NCI-H82 (cell line): Measurements from ENCODE around the gene LILRB5.
A peak's percentile ranks its signal among the peaks of the same experiment; 100 is the strongest.
"Not testable (repeated sequence)": the region's sequence is repeated elsewhere in the genome, so short reads cannot be mapped to it uniquely, and the experiment has no call there.

Experiments
- DNase-seq: peaks from one replicate; lab custom pipeline; 2025; lab: John Stamatoyannopoulos, UW

The LILRB5 gene

DNA sequence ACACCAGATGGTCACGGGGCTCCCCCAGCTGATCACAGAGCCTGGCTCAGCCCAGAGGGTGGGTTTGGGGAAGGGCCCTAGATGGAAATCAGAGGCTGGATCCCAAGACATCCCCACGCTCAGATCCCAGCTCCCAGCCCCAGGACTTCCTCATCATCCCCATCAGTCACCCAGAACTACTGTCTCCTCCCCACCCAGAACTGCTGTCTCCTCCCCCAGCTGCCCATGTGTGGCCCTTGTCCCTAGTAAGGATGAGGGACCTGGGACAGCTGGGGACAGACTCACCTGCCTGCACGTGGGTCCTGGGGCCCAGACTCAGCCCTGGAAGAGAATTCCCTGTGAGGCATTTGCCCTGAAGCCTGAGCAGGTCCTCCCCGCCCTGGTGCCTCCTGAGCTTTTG, 14.8 kb downstream of the LILRB5 start:
- not testable (repeated sequence) for DNase-seq

DNA sequence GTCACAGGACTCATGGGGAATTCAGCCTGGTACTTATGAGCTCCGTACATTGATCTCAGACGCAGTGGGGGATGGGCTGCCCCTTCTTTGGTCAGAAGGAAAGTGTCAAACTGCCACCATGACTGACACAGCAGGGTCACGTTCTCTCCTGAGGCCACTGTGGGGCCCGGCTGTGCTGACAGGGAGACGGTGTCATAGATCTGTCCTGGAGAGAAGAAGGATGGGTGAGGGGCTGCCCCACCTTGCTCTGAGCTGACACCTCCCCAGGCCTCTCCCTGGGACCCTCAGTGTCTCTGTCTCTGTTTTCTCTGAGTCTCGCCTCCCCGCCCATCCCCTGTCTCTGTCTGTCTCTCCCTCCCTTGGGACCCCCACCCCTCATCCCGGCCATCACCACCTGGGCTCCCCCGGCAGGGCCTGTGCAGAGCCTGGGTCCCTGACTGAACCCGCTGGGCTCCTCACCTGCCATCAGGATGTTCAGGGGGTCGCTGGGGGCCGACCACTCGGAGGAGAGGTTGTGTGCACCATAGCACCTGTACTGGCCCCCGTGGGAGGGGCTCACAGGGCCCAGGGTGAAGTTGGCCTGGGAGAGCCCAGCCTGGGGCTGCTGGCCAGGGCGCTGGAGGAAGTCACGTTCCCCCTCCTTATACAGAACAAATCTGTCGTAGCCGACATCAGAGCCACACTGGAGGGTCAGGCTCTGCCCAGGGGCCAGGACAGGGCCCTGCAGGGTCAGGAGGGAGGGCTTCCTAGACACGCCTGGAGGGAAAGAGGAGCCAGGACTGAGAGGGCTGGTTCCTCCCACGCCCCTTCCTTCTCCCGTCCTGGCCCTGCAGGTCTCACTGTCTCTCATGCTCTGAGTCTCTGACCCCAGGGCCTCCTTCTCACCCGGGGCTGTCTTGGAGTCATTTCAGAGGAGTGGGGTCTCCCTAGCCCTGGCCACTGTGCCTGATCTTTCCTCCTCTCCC, 16.4 kb downstream of the LILRB5 start:
- DNase-seq = not testable (repeated sequence)

DNA sequence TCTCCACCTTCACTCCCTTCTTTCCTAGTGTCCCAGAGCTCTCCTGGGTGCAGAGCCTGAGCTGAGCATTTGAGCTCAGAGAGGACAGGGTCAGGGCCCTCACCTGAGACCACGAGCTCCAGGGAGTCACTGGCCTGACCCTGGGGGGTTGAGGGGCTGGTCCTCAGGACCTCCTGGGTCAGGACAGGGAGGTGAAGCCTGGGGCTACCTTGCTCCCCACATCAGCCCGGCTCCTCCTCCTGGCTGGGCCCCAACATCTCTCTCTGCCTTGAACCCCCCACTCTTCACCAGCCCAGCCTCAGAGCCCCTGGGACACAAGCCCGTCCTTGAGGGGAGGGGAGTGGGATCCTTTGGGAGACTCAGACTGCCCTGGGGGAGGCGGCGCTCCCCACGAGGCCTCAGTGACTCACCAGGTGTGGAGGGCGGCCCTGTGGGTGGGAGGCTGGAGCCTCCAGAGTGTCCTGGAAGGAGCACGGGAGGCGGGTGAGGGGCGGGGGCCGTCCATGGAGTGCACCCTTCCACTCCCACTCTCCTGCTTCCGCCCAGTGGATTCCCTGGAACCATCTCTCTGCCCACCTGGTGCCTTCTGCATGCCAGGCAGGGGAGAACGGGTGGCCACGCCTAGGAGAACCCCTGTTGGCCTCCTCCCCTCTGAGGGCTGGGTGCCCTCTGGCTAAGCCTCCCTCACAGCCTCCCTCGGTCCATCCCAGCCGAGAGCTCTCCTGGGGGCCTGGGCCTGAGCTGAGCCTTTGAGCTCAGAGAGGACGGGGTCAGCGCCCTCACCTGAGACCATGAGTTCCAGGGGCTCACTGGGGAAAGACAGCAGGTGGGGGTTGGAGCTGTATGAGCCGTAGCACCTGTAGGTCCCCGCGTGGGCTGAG, 17.3 kb downstream of the LILRB5 start:
- not testable (repeated sequence) for DNase-seq

DNA sequence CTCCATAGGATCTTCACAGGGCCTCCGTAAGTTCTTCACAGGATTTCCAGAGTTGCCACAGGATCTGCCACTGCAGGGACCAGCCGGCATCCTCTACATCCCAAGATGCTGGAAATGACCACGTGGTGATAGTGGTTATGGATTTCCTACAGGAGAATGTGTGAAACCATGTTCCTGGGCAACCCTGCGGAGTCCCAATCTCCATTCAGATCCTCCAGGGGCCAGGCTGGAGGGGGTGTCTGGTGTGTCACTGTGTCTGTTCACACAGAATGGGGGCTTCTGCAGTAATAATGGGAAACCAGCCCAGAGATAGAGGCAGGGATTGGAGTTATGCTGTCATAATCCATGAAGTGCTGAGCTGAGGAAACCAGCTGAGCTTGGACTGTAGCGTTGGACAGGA, 23.1 kb downstream of the LILRB5 start:
- DNase-seq = no peak

DNA sequence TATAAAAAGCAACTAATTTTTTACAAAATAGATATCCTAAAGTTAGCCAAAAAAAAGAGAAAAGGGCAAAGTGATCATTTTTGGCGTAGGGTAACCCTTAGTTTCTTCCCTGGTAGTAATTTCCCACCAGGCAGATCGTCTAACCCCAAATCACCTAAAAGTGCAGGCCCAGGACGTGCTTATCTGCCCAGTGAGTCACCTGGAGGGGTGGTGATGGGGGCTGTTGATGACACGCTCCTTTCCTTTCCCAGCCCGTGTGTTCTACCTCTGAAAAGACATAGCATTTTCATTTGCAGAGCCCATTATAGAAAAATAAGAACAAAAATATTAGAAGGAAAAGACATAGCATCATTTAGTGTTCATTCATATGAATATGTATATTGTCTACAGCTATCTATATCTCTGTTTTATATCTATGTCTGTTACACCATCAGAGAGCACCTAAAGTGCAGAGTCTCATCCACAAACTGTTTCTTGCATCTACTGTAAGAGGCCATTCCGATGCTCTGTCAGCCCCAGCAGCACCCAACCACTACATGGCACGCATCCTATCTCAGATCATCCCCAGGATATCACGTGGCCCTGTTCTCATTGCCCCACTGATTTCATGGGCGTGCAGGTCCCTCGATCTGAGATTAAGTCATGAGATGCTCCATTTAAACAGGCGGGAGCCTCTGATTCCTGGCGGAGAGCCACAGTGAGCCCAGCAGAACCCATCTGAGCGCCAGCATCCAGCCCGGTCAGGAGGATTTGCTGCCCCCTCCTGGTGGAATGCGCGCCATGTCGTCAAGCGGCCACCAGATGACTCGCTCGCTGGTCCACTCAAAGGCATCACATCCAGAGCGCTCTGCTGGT, 25.8 kb downstream of the LILRB5 start:
- peak; percentile 87 for DNase-seq

DNA sequence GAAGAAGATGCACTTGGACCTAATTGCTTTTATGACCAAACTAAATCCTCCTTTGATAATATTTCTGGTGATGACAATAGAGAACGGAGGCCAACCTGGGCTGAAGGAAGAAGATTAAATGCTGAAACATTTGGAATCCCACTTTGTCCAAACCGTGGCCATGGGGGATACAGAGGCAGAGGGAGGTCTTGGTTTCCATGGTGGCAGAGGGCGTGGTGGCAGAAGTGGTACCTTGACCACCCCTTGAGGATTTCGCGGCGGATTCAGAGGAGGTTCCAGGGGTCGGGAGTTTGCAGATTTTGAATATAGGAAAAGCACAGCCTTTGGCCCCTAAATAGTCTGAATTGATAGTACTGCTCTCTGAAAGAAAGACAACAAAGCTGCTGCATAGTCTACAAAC, 27.0 kb downstream of the LILRB5 start:
- DNase-seq = no peak

DNA sequence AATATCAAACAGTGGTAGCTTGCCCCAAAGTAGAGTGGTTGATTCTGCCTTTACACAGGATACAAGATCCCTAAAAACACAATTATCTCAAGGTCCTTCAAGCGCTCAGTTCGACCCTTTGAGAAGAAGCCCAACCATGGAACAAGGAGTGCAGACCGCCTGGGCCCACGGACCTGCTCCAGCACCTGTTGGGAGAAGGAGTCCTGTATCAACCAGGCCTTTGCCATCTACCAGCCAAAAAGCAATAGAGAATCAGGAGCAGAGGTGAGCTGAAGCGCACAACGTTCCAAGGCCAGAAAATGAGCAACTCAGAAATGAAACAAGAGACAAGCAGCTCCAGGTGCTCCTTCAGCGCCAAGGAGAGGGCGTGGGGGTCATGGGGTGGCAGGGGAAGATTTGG, 27.9 kb downstream of the LILRB5 start:
- DNase-seq = no peak

DNA sequence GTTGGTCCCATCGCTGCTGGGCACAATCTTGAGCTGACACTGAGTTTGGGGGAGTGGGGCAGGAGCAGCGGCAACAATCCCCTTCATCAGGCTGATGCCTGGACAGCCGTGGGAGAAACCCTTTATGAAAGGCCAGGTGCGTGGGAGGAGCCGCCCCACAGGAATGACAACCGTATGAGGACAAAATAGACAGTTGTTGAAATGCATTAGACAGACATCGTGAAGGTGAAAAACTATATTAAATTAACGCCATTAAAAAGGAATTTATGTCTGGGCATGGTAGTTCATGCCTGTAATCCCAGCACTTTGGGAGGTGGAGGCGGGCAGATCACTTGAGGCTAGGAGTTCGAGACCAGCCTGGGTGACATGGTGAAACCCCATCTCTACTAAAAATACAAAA, 32.5 kb downstream of the LILRB5 start:
- not testable (repeated sequence) for DNase-seq

DNA sequence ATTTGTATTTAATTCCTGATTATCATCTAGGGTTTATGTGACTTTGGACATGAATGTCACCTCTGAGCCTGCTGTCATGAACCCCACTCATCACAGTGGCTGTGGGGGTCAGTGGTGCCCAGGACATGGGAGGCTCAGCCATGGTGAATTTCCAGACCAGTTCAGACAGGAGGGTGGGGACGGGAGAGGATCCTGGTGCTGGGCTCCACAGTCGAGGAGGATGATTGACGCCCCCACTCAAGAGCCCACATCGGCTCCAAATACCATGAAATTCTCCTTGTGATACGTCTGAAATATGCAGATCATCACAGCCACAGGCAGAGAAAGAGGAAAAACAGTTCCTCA, 33.2 kb downstream of the LILRB5 start:
- not testable (repeated sequence) for DNase-seq

DNA sequence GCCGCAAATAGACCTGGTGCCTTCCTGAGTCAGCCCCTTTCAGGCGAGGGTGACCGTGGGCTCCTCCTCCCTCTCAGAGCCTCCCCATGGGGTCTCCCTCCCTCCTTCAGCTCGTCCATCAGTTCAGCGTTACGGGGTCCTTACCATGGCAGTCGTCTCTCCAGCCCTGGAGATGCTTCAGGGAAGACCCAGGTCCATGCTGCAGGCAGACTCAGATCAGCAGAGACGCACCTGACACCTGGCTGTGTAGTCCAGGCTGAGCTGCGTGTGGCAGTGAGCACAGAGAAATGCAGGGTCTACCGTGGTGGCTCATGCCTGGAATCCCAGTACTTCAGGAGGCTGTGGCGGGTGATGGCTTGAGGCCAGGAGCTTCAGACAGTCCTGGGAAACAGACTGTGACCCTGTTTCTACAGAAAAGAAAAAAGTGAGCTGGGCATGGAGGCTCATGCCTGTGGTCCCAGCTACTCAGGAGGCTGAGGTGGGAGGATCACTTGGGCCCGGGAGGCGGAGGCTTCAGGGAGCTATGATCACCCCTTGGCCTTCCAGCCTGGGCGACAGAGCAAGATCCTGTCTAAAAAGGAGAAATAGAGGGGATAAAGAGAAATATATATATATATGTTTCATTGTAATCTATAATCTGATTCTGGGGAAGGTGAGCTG, 33.7 kb downstream of the LILRB5 start:
- DNase-seq = not testable (repeated sequence)

DNA sequence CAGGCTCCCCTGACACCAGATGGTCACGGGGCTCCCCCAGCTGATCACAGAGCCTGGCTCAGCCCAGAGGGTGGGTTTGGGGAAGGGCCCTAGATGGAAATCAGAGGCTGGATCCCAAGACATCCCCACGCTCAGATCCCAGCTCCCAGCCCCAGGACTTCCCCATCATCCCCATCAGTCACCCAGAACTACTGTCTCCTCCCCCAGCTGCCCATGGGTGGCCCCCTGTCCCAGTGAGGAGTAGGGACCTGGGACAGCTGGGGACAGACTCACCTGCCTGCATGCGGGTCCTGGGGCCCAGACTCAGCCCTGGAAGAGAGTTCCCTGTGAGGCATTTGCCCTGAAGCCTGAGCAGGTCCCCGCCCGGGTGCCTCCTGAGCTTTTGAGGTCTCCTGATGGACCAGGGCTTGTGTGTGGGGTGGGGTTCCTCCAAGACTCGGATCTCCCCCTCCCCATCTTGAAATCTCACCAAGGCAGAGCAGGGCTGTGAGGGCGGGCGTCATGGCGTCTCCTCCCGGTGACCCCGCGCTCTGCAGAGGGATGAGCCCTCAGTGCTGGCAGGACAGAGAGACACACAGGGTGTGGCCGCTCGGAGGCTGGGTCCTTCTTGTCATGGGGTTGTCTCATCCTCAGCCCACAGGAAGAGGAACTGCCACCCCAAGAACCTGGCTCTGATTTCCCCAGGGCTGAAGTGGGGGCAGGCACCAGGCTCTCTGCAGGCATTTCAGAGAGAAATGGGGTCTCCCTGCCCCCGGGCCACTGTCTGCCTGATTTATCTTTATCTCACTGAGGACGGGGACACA, 34.4 kb downstream of the LILRB5 start, which contains the start of gene LILRB3:
LILRB3 (minus strand) TSS at position 534 of the 803 bp plus-strand sequence; CDS start at position 503, 31 bp downstream.
- DNase-seq = not testable (repeated sequence)

DNA sequence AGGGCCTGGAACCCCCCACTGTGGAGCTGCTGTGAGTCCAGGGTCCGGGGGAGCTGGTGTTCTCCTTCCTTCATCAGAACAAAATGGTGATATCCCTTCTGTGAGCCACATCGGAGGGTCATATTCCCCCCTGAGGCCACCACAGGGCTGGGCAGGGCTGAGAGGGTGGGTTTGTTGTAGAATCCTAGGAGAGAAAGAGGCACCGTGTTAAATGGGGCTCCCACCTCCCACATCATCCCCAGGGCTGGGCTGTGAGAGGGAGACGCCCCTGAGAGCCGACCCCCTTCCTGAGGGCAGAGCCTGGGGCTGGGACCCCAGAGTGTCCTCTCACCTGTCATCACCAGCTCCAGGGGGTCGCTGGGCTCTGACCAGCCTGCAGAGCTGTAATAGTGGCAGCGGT, 35.1 kb downstream of the LILRB5 start:
- not testable (repeated sequence) for DNase-seq

DNA sequence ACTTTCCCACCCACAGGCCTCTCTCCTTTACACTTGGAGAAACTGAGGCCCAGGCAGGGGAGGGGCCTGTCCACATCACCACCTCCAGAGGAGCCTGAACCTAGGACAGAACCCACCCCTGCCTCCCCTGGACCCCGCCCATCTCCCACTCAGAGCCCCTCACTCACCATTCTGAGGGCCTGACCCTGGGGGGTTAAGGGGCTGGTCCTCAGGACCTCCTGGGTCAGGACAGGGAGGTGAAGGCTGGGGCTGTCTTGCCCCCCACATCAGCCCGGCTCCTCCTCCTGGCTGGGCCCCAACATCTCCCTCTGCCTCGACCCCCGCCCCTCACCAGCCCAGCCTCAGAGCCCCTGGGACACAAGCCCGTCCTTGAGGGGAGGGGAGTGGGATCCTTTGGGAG, 37.4 kb downstream of the LILRB5 start:
- not testable (repeated sequence) for DNase-seq

DNA sequence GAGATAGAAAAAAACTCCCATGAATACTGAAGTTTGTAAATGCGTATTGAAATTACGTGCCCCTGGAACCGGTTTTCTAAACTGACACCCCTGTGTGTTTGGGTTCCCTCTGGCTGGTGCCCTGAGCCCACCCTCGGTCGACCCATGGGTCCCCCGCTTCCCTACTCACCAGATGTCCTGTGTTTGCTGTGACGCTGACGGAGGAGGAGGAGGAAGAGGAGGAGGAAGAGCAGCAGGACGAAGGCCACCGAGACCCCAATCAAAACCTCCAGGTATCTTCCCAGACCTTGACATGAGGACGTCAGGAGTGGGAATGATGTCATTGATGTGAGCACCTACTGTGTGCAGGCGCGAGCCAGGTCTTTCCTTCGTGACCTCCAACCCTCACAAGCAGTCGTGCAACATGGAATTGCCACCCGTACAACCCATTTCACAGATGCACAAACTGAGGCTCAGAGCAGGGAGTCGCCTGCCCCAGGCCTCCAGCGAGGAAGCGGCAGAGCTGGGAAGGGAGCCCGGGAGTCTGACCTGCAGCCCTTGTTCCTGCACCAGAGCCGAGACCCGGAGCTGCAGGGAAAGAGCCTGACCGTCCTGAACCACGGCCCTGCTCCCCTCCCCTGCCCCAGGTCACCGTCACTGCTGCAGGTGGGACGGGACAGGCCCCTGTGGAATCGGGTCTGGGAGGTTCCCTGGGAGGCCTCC, 38.0 kb downstream of the LILRB5 start:
- DNase-seq = no peak

DNA sequence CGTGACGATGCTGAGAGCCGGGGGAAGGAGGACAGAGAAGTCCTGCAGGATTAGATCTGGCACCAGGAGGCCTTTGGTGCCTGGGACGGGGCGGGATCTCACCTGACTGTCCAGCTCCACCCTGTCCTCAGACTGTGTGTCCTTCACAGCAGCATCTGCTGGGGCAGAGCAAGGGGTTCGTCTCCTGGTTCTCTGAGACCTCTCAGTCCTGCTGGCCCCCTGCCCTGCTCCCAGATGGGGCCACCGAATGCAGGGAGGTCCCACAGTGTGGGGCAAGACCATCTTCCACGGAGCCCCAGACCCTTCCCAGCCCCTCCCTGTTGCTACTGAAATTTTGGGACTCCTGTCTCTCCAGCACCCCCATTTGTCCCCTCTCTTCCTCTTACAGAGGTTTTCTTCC, 38.8 kb downstream of the LILRB5 start:
- no peak for DNase-seq

DNA sequence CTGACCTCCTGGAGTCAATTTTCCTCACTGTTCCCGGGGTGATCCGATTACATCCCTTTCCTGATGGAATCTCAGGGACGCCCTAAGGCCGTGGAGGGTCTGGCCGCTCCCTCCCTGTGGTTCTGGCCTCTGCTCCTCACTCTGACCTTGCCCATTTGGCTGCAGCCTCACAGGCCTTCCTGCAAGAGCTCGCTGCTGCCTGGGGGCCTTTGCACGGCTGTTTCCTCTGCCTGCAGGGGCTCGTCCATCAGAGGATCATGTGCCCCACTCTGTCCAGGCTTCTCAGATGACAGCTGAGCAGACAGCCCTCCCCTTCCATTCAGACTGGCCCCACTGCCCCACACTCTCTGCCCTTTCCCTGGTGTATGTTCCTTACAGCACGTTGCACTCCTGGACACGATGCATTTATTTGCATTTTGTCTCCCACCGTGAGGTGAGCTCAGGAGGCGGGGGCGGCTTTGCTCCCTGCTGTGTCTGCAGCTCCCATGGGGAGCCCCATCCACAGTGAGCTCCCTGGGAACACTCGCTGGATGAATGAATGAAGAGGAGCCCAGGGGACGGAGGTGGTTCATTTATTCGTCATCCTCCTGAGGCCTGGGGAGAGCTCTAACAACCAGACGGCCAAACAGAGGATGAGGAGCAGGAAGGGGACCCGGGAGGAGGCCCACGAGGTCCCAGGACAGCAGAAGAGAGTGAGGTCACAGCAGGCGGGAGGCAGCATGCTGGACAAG, 39.4 kb downstream of the LILRB5 start:
- not testable (repeated sequence) for DNase-seq

DNA sequence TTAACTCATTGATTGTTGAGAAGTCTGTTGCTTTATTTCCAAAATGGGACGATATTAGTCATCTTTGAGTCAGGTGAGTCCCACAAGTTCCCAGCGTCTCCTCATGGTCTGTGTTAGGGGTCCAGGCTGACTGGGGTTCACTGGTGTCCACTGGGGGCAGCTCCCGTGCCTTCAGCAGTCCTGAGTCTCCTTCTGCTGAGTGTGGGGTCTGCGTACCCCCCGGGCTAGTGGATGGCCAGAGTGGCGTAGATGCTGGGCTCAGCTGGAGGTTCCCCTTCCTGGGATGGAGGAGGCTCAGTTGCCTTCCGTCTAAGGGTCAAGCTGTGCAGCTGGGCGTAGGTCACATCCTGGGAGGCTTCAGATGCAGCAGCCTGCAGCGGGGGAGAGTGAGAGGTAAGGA, 40.2 kb downstream of the LILRB5 start:
- no peak for DNase-seq

DNA sequence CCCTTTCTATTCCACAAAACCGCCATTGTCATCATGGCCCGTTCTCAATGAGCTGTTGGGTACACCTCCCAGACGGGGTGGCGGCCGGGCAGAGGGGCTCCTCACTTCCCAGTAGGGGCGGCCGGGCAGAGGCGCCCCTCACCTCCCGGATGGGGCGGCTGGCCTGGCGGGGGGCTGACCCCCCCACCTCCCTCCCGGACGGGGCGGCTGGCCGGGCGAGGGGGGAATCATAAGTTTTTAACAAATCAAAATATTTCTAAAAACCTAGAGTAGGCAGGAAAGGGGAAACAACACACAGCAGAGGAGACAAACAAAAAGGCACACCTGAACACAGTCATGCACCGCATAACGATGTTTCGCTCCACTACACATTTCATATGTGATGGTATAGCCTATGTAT, 42.3 kb downstream of the LILRB5 start:
- not testable (repeated sequence) for DNase-seq

DNA sequence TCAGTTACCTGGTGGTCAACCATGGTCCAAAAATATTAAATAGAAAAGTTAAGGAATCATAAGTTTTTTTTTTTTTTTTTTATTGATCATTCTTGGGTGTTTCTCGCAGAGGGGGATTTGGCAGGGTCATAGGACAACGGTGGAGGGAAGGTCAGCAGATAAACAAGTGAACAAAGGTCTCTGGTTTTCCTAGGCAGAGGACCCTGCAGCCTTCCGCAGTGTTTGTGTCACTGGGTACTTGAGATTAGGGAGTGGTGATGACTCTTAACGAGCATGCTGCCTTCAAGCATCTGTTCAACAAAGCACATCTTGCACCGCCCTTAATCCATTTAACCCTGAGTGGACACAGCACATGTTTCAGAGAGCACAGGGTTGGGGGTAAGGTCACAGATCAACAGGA, 42.9 kb downstream of the LILRB5 start:
- DNase-seq = not testable (repeated sequence)
